Neural cell (in vitro differentiated cells): Measurements from ENCODE around the gene METTL2B. TPM values are rescaled to one million over a fixed set of nuclear protein-coding genes. Genes with fewer than 3 reads are reported as not detected.
"Not testable (repeated sequence)": the region's sequence is repeated elsewhere in the genome, so short reads cannot be mapped to it uniquely, and the experiment has no call there.

Experiments used
- H2AFZ ChIP-seq: fragments of 200-600, 300-800 bp; sonication (generic), shearing (Covaris generic); 2 replicates; pipeline ENCODE4 v1.6.0; 2014; ENCODE audit warnings: low read depth, mild to moderate bottlenecking, antibody characterized with exemption, low read length, moderate library complexity
- H3F3A ChIP-seq: fragments of 200-600 bp; shearing (Covaris generic); 2 replicates; pipeline ENCODE4 v1.6.1; 2016; ENCODE audit warnings: mild to moderate bottlenecking, moderate library complexity, mixed read lengths, antibody characterized with exemption, low read length; ENCODE audit not compliant: insufficient read depth, poor library complexity, severe bottlenecking
- H3K27ac ChIP-seq: fragments of 200-600, 300-800 bp; sonication (generic), shearing (Covaris generic); 2 replicates; pipeline ENCODE4 v1.5.1; 2014; ENCODE audit warnings: mild to moderate bottlenecking, low read length, moderate library complexity
- H3K27me3 ChIP-seq: fragments of 300-800, 200-600 bp; sonication (generic), shearing (Covaris generic); 2 replicates; pipeline ENCODE4 v1.6.0; 2014; ENCODE audit warnings: mild to moderate bottlenecking, low read depth, low read length, moderate library complexity; ENCODE audit not compliant: insufficient read depth
- H3K36me3 ChIP-seq: fragments of 300-800, 200-600 bp; sonication (generic), shearing (Covaris generic); 2 replicates; pipeline ENCODE4 v1.5.1; 2014; ENCODE audit warnings: mild to moderate bottlenecking, antibody characterized with exemption, low read length, moderate library complexity; ENCODE audit not compliant: insufficient read depth
- H3K4me2 ChIP-seq: fragments of 300-800, 200-600 bp; sonication (generic), shearing (Covaris generic); 2 replicates; pipeline ENCODE4 v1.6.0; 2014; ENCODE audit warnings: mild to moderate bottlenecking, low read length
- H3K4me3 ChIP-seq: fragments of 300-800, 200-600 bp; sonication (generic), shearing (Covaris generic); 2 replicates; pipeline ENCODE4 v1.5.1; 2014; ENCODE audit warnings: mild to moderate bottlenecking, low read length, moderate library complexity
- H3K79me2 ChIP-seq: fragments of 200-600 bp; shearing (Covaris generic); replicated peaks from 2 replicates; pipeline ENCODE4 v1.6.0; 2014; ENCODE audit warnings: mild to moderate bottlenecking, low read length, moderate library complexity; ENCODE audit not compliant: insufficient read depth
- H3K9ac ChIP-seq: fragments of 300-800, 200-600 bp; sonication (generic), shearing (Covaris generic); 2 replicates; pipeline ENCODE4 v1.6.1; 2016; ENCODE audit warnings: mild to moderate bottlenecking, low read length, mixed read lengths
- H3K9me2 ChIP-seq: fragments of 200-600 bp; shearing (Covaris generic); 2 replicates; pipeline ENCODE4 v1.6.1; 2016; ENCODE audit warnings: mild to moderate bottlenecking, low read length, mixed read lengths; ENCODE audit not compliant: insufficient read depth
- H3K9me3 ChIP-seq: fragments of 200-600, 300-800 bp; sonication (generic), shearing (Covaris generic); 2 replicates; pipeline ENCODE4 v1.6.1; 2016; ENCODE audit warnings: mild to moderate bottlenecking, mixed run types, low read length, moderate library complexity, mixed read lengths
- H4K20me1 ChIP-seq: fragments of 200-600 bp; shearing (Covaris generic); 2 replicates; pipeline ENCODE4 v1.6.1; 2016; ENCODE audit warnings: mild to moderate bottlenecking, mixed run types; ENCODE audit not compliant: insufficient read depth
- MXI1 ChIP-seq: fragments of 450-650 bp; conservative IDR thresholded peaks from 2 replicates; pipeline ENCODE4 v1.6.1; 2014; ENCODE audit warnings: antibody characterized with exemption, mild to moderate bottlenecking; ENCODE audit not compliant: poor library complexity, severe bottlenecking
- POLR2AphosphoS5 ChIP-seq: IDR thresholded peaks from 2 replicates; pipeline ENCODE4 v1.6.1; 2012
- RAD21 ChIP-seq: fragments of 450-650 bp; conservative IDR thresholded peaks from 2 replicates; pipeline ENCODE4 v1.6.1; 2014; ENCODE audit warnings: antibody characterized with exemption, mild to moderate bottlenecking, moderate library complexity
- REST ChIP-seq: IDR thresholded peaks from 2 replicates; pipeline ENCODE4 v1.6.1; 2012; ENCODE audit warnings: borderline replicate concordance
- SMC3 ChIP-seq: fragments of 450-650 bp; conservative IDR thresholded peaks from 2 replicates; pipeline ENCODE4 v1.6.1; 2014; ENCODE audit warnings: antibody characterized with exemption, mild to moderate bottlenecking, moderate library complexity; ENCODE audit not compliant: poor library complexity
- TAF1 ChIP-seq: IDR thresholded peaks from 2 replicates; pipeline ENCODE4 v1.6.1; 2012; ENCODE audit warnings: low read depth
- polyA minus RNA-seq: library from RNA; depleted of rRNA, polyadenylated mRNA; stranded (reverse); fragments of >200 nt; gene quantifications from 2 replicates; pipeline ENCODE4 v1.2.3, GENCODE V29; 2014
- polyA plus RNA-seq: library from polyadenylated mRNA; depleted of rRNA; stranded (reverse); fragments of >200 nt; gene quantifications from 2 replicates; pipeline ENCODE4 v1.2.3, GENCODE V29; 2014
- TF ChIP-seq, protein P1 (sequence below): fragments of 450-650 bp; IDR thresholded peaks from 2 replicates; pipeline ENCODE4 v1.5.1; 2014; ENCODE audit warnings: antibody characterized with exemption, mild to moderate bottlenecking, moderate library complexity; ENCODE audit not compliant: poor library complexity, severe bottlenecking

Gene METTL2B, protein sequence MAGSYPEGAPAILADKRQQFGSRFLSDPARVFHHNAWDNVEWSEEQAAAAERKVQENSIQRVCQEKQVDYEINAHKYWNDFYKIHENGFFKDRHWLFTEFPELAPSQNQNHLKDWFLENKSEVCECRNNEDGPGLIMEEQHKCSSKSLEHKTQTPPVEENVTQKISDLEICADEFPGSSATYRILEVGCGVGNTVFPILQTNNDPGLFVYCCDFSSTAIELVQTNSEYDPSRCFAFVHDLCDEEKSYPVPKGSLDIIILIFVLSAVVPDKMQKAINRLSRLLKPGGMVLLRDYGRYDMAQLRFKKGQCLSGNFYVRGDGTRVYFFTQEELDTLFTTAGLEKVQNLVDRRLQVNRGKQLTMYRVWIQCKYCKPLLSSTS
- polyA plus RNA-seq, result 43.0 and 45.5 TPM in 2 replicates
- polyA minus RNA-seq, result 65.2 and 81.1 TPM in 2 replicates

DNA sequence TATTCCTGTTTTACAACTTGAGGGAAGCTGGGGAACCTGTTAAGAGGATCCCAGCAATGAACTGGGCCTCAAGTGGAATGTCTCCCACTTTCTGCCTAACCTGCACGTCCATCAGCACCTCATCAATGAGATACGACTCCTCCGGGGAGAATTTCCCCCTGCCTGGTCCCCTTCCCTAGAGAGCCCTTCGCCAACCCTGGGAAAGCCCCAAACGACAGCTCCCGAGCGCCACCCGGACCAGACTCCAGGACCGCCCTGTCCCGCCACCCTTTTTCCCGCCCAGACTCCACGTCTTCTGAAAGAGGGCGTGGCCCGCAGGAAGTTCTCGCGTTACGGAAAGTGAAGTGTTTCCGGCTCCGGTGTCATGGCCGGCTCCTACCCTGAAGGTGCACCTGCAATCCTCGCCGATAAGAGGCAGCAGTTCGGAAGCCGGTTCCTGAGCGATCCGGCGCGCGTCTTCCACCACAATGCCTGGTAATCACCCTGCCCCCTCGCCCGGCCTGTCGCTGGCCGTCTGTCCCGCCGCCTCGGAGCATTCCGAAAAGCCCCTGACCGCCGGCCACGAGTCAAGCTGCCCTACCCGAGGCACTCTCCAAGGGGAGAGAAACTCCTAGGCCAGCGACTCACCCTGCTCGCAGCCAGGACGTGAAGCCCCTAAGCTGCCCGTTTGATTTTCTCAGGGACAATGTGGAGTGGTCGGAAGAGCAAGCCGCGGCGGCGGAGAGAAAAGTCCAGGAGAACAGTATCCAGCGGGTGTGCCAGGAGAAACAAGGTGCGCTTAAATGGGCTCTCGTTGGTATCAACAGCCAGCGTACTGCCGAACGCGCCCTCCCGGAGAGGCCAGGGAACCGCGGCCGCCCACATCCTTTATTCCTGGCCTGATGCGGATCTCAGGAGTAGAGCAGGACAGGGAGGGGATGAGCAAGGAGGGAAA lies at the start of gene METTL2B:
Gene METTL2B (plus strand): TSS at position 347 of the 934 bp plus-strand sequence. CDS start 18 bp downstream, at position 365.
- peak within 1 kb of the TSS; percentile 83 for H3K27ac ChIP-seq
- H2AFZ ChIP-seq, result peak within 1 kb of the TSS; percentile 80
- H3K36me3 ChIP-seq, H4K20me1 ChIP-seq, H3K9me2 ChIP-seq, H3K27me3 ChIP-seq, H3K79me2 ChIP-seq, H3F3A ChIP-seq, H3K9me3 ChIP-seq: not testable (repeated sequence)
- H3K9ac ChIP-seq, result peak within 1 kb of the TSS; percentile 83
- H3K4me3 ChIP-seq, result peak within 1 kb of the TSS; percentile 71
- H3K4me2 ChIP-seq, result peak within 1 kb of the TSS; percentile 86
- TF ChIP-seq POLR2AphosphoS5 (peak; percentile 91), REST (peak; percentile 81), TAF1 (peak; percentile 81), MXI1 (peak; percentile 87)
- TF ChIP-seq, protein P1, sequence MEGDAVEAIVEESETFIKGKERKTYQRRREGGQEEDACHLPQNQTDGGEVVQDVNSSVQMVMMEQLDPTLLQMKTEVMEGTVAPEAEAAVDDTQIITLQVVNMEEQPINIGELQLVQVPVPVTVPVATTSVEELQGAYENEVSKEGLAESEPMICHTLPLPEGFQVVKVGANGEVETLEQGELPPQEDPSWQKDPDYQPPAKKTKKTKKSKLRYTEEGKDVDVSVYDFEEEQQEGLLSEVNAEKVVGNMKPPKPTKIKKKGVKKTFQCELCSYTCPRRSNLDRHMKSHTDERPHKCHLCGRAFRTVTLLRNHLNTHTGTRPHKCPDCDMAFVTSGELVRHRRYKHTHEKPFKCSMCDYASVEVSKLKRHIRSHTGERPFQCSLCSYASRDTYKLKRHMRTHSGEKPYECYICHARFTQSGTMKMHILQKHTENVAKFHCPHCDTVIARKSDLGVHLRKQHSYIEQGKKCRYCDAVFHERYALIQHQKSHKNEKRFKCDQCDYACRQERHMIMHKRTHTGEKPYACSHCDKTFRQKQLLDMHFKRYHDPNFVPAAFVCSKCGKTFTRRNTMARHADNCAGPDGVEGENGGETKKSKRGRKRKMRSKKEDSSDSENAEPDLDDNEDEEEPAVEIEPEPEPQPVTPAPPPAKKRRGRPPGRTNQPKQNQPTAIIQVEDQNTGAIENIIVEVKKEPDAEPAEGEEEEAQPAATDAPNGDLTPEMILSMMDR, result peak; percentile 73

DNA sequence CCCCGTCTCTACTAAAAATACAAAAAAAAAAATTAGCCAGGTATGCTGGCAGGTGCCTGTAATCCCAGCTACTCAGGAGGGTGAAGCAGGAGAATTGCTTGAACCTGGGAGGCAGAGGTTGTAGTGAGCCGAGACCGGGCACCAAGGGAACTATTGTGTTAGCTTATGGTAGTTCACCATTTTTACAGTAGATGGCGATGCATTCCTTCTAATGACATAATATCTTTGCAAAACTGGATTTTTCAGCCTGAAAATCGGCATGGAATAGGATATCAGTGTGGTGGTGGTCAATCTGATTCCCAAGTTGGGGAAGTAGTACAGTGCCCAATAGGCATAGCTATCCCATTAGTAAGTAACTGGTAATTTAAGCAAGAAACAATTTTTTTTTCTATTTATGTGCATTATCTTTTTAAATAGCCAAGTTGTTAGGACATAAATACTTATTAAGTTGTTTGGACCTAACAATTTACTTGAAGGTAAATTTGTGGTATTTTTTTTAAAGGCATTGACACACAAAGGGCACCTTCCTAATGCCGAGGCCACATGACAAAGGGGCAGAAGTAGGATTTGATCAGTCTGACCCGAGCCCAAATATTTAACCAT lies 49.2 kb upstream of the METTL2B start:
- H2AFZ ChIP-seq, result no peak overlapping the region
- no peak overlapping the region for H3K9ac ChIP-seq
- no peaks in the 10 kb centered on the region for H3F3A ChIP-seq
- H3K4me3 ChIP-seq, result no peak overlapping the region
- no peaks in the 10 kb centered on the region for H3K36me3 ChIP-seq
- peak; percentile 86 for TF ChIP-seq RAD21
- peak; percentile 80 for TF ChIP-seq SMC3
- TF ChIP-seq, protein P1, result peak; percentile 89
- no peak for TF ChIP-seq POLR2AphosphoS5
- H3K9me3 ChIP-seq, result no peaks in the 10 kb centered on the region
- H3K9me2 ChIP-seq, result no peaks in the 10 kb centered on the region
- no peaks in the 10 kb centered on the region for H3K79me2 ChIP-seq
- no peaks in the 10 kb centered on the region for H4K20me1 ChIP-seq
- no peak overlapping the region for H3K4me2 ChIP-seq
- no peak overlapping the region for H3K27ac ChIP-seq
- H3K27me3 ChIP-seq, result no peaks in the 10 kb centered on the region
